H1 (cell line): Measurements from ENCODE around the gene SLC35F1.

ENCODE experiments used
- ASH2L ChIP-seq: fragments of 200-600, 300-600 bp; sonication (generic); IDR thresholded peaks from one replicate; pipeline ENCODE4 v1.7.1; 2017; ENCODE audit warnings: low read length
- BACH1 ChIP-seq: IDR thresholded peaks from 2 replicates; pipeline ENCODE4 v1.6.1; 2012; ENCODE audit warnings: low read length, improper control_type of control experiment
- BCL11A ChIP-seq, 2 experiments: IDR thresholded peaks; one replicate each; pipeline ENCODE4 v1.6.1; 2011; ENCODE audit warnings: low read depth in 2 of 2, low read length in 2 of 2, mild to moderate bottlenecking in 2 of 2
- BRCA1 ChIP-seq: IDR thresholded peaks from 2 replicates; pipeline ENCODE4 v1.6.1; 2012; ENCODE audit warnings: low read depth, low read length, improper control_type of control experiment
- CTCF ChIP-seq, 3 experiments: IDR thresholded peaks; 1 replicate in 2 of 3; 2 replicates in 1 of 3; pipeline versions ENCODE4 v1.5.1 to v1.6.1; 2011; ENCODE audit warnings: low read length in 3 of 3, mild to moderate bottlenecking in 3 of 3, inconsistent platforms in 2 of 3, low read depth in 1 of 3, moderate library complexity in 1 of 3; ENCODE audit not compliant: insufficient read depth in 1 of 3; ENCODE audit errors: control extremely low read depth in 1 of 3
- EP300 ChIP-seq, 2 experiments: IDR thresholded peaks; 1 replicate in 1 of 2; 2 replicates in 1 of 2; pipeline ENCODE4 v1.6.1; 2011 to 2012; ENCODE audit warnings: low read depth in 2 of 2, low read length in 2 of 2, mild to moderate bottlenecking in 2 of 2, borderline replicate concordance in 1 of 2, inconsistent platforms in 1 of 2, moderate library complexity in 1 of 2
- JUND ChIP-seq: IDR thresholded peaks from 2 replicates; pipeline ENCODE4 v1.6.1; 2011; ENCODE audit warnings: mild to moderate bottlenecking, improper control_type of control experiment, low read length
- KDM1A ChIP-seq: fragments of 200-600, 300-600 bp; sonication (generic); IDR thresholded peaks from 2 replicates; pipeline ENCODE4 v1.7.1; 2016; ENCODE audit warnings: mild to moderate bottlenecking, low read length, borderline replicate concordance
- NANOG ChIP-seq: IDR thresholded peaks from 2 replicates; pipeline ENCODE4 v1.6.1; 2011; ENCODE audit warnings: low read length, low read depth, mild to moderate bottlenecking, inconsistent platforms; ENCODE audit not compliant: insufficient read depth, poor library complexity, severe bottlenecking
- RNF2 ChIP-seq: fragments of 200-900, 300-1000 bp; sonication (generic); IDR thresholded peaks from 2 replicates; pipeline ENCODE4 v1.7.1; 2016; ENCODE audit warnings: borderline replicate concordance, low read depth, mild to moderate bottlenecking, antibody characterized with exemption, low read length; ENCODE audit not compliant: poor library complexity, severe bottlenecking; ENCODE audit errors: missing control alignments
- SIN3A ChIP-seq, 2 experiments: IDR thresholded peaks in 1 of 2; conservative IDR thresholded peaks in 1 of 2; 2 replicates each; pipeline ENCODE4 v1.6.1; 2011 to 2012; ENCODE audit warnings: low read length in 2 of 2, improper control_type of control experiment in 1 of 2, low read depth in 1 of 2, mild to moderate bottlenecking in 1 of 2
- TBP ChIP-seq: IDR thresholded peaks from 2 replicates; pipeline ENCODE4 v1.6.1; 2011; ENCODE audit warnings: low read depth, low read length, improper control_type of control experiment

- no peak for TF ChIP-seq EP300 (IDR thresholded peaks at IDR 0.05; ENCODE audit: borderline replicate concordance in 1 of 2, low read depth in 2 of 2, low read length in 2 of 2)
- TF ChIP-seq RNF2 = no peak
- no peak for TF ChIP-seq SIN3A (conservative IDR thresholded peaks at IDR 0.05 in 1 of 2, IDR thresholded peaks at IDR 0.05 in 1 of 2; ENCODE audit: low read depth in 1 of 2, low read length in 2 of 2)
- no peak for TF ChIP-seq BCL11A (IDR thresholded peaks at IDR 0.05; ENCODE audit: low read depth in 2 of 2, low read length in 2 of 2)
- TF ChIP-seq JUND = no peak
- no peak for TF ChIP-seq CTCF (IDR thresholded peaks at IDR 0.05; ENCODE audit: control extremely low read depth in 1 of 3, insufficient read depth in 1 of 3, low read depth in 1 of 3, low read length in 3 of 3)
- TF ChIP-seq KDM1A = no peak
- TF ChIP-seq BRCA1 = no peak
- TF ChIP-seq ASH2L = no peak
- TF ChIP-seq BACH1 = no peak
- TF ChIP-seq NANOG = no peak
- no peak for TF ChIP-seq TBP
Observed at GRCh38 chr6:118134736-118135135, 227.7 kb downstream of the SLC35F1 start.
